GM19035 (cell line): ENCODE measurements around the gene UCP3.

ENCODE experiments used
- ATAC-seq: cut with Tn5 transposase; IDR thresholded peaks from one replicate; pipeline ENCODE4 v1.9.1; 2021; ENCODE audit not compliant: unreplicated experiment

The UCP3 gene

GRCh38 chr11:74008373-74009229 is at the start of gene UCP3:
UCP3 (minus strand) TSS chr11:74009085; CDS start chr11:74007042, 2,043 bp downstream.
- no peak for ATAC-seq

GRCh38 chr11:74057249-74058151 is 48.6 kb upstream of the UCP3 start:
- ATAC-seq = no peak

- ATAC-seq = no peak
Measured at GRCh38 chr11:74055938-74056337, 47.1 kb upstream of the UCP3 start.

GRCh38 chr11:74050465-74050864 is 41.6 kb upstream of the UCP3 start:
- no peak for ATAC-seq

GRCh38 chr11:74048993-74049392 is 40.1 kb upstream of the UCP3 start:
- no peak for ATAC-seq

GRCh38 chr11:74044538-74044937 is 35.7 kb upstream of the UCP3 start:
- ATAC-seq = no peak

- no peak for ATAC-seq
Measured at GRCh38 chr11:74043450-74043849, 34.6 kb upstream of the UCP3 start.

- no peak for ATAC-seq
Measured at GRCh38 chr11:74037309-74037708, 28.4 kb upstream of the UCP3 start.

GRCh38 chr11:74035264-74035663 is 26.4 kb upstream of the UCP3 start:
- ATAC-seq = no peak

GRCh38 chr11:74033046-74033445 is 24.2 kb upstream of the UCP3 start:
- no peak for ATAC-seq

- ATAC-seq = no peak
Measured at GRCh38 chr11:74030723-74031676, 22.1 kb upstream of the UCP3 start.

- ATAC-seq = no peak
Measured at GRCh38 chr11:74025467-74026166, 16.7 kb upstream of the UCP3 start.

GRCh38 chr11:74024261-74025029 is 15.6 kb upstream of the UCP3 start:
- ATAC-seq = no peak

GRCh38 chr11:74023276-74023675 is 14.4 kb upstream of the UCP3 start:
- ATAC-seq = no peak

GRCh38 chr11:74022546-74022945 is 13.7 kb upstream of the UCP3 start:
- ATAC-seq = no peak

- no peak for ATAC-seq
Measured at GRCh38 chr11:74021998-74022397, 13.1 kb upstream of the UCP3 start.

GRCh38 chr11:74020539-74020938 is 11.7 kb upstream of the UCP3 start:
- no peak for ATAC-seq

- no peak for ATAC-seq
Measured at GRCh38 chr11:74019860-74020259, 11.0 kb upstream of the UCP3 start.

- no peak for ATAC-seq
Measured at GRCh38 chr11:74019104-74019738, 10.3 kb upstream of the UCP3 start.
